GM12873 (cell line): ENCODE results near the gene PDE1C.

Experiments
- TF ChIP-seq, protein P1 (sequence below): IDR thresholded peaks from 2 replicates; pipeline ENCODE4 v1.5.1; 2012; ENCODE audit warnings: low read depth, mild to moderate bottlenecking, moderate library complexity, low read length, control low read depth; ENCODE audit not compliant: insufficient read depth; ENCODE audit errors: missing control alignments

The PDE1C gene

DNA sequence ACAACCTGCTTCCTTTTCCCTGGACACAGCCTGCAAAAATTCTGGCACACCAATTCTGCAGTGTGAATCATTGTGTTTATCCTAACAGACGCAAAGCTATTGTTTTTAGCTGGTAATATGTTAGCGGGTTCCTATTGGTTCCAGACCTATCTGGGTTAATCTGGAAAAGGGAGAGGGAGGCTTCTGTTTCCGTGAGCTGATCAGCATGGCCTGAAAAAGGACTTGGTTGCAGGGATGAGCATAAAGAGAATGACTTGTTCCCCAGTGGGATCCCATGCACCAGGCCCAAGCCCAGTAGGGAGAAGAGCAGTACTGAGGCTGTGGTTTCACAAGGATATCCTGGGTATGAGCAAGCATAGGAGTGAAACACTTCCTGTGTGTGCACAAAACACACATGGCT is 78.4 kb downstream of the PDE1C start:
- TF ChIP-seq, protein P1, sequence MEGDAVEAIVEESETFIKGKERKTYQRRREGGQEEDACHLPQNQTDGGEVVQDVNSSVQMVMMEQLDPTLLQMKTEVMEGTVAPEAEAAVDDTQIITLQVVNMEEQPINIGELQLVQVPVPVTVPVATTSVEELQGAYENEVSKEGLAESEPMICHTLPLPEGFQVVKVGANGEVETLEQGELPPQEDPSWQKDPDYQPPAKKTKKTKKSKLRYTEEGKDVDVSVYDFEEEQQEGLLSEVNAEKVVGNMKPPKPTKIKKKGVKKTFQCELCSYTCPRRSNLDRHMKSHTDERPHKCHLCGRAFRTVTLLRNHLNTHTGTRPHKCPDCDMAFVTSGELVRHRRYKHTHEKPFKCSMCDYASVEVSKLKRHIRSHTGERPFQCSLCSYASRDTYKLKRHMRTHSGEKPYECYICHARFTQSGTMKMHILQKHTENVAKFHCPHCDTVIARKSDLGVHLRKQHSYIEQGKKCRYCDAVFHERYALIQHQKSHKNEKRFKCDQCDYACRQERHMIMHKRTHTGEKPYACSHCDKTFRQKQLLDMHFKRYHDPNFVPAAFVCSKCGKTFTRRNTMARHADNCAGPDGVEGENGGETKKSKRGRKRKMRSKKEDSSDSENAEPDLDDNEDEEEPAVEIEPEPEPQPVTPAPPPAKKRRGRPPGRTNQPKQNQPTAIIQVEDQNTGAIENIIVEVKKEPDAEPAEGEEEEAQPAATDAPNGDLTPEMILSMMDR = no peak

DNA sequence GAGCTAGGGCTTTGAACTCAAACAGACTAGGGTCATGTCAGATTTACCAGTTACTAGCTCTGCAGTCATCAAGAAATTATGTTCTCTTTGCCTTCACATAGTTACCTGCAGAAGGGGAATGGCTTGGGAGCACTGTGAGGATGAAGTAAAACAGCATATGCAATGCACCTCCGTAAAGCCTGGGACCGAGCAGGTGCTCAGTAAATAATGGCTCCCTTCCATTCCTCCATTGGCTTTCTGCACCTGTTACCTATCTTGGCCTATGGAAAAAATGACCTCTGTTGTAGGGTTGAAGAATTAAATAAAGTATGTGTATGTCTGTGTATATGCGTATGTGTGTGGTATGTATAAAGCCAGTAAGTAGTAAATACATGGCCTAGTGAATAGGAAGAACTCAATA is 78.8 kb downstream of the PDE1C start:
- TF ChIP-seq, protein P1 = no peak

DNA sequence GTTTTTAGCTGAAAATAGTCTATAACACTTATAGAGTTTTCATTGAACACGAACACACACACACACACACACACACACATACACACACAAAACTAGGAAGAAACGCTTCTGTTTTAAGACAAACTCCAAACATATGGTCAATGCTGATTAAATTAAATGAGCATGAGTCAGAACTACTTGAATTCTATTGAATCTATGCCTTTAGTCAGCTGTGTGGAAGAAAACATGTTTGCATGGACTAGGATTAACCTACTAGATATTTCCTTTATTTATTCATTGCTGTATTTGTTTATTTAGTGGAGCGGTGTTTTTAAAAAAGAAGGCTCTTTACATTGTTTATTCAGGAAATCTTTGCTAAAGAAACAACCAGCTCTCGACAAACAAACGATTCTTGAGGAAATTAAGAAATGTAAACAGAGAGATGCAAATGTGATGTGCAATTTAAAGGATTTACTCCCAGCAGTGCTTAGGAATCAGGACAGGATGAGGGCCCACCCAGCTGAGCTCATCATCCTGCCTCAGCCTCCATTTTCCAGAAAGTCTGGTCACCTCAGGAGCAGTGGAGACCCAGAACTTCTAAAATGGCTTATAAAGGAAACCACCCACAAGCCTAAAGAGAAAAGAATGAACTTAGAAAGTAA is 83.2 kb downstream of the PDE1C start:
- TF ChIP-seq, protein P1 = no peak

DNA sequence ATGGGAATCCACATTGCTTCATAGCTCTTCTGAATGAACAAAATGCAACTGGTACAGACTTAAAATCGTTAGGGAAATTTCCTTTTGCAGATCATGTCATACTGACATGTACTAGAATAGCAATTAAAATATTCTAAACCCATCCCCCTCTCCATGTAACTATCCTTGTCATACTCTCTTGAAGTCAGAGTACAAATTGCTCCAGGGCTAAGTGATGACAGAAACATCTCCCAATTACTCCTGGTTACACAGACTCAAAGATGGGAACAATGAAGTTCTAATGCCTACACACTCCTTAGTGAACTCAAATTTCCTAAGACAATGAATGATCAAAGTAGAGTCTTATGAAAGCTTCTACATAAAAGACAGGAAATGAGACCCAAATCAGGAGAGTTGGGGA is 87.2 kb downstream of the PDE1C start:
- TF ChIP-seq, protein P1 = no peak

DNA sequence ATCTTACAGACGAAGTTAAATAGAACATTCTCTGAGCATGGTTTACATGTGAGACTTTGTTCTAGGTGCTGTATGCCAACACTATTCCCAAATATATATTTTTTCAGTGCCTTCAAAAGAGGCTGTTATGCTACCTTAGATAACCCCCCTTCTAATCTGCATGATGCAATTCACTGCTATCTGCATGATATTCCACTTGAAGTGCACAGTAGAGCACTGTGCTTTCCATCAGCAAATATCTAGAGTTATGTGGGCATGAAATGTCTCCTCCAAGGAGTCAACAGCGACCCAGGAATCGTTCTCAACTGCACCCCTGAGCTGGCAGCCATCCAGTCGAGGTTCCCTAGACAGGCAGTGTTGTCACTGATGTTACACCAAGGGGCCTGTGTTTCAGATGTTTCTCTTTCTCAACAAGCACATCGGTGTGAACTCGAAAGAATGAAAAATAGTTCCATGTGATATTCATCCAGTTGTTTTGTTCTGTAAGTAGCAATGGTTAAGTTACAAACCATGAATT is 88.3 kb downstream of the PDE1C start:
- TF ChIP-seq, protein P1 = no peak

DNA sequence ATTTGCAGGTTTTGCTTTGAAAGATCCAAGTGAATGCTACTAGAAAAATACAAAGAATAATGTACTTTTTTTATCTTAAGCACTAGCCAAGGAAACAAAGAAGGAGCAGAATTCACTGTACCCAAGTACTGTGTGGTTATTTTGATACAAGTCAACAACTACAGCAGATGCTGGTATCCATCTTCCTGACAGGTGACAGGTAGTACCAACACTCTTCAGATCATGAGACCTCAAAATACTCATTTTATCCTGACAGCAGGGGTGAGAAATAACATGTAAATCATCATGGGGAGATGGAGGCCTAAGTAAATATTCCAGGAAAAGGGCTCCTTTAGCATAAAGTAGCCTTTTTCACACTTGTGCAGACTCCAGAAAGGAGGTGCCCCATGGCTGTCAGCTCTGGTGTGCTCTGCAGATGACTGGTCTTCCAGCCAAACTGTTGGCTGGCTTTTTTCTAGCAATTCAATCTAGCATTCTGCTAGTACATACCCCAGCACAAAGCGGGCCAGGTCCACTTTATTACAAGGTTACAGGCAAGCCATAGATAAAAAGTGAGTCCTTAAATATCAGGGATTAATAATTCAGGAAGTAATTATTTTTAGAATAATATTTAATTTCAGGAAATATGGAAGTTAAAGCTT is 90.4 kb downstream of the PDE1C start:
- TF ChIP-seq, protein P1 = no peak

DNA sequence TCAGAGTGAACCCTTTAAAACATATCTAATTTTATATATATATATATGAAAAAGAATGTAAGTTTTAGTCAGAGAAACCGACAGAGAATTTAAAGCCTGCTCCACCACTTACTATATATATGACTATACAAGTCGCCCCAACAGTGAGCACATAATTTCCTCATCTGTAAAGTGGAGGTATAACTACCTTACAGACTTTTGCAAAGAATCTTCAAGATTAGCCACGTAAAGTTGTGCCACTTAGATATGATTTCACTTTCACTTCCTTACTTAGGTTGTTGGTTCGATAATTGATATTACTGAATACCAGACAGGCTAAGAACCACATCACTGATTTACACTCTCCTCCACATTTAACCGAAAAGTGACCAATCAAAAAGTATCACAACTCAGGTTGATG is 94.7 kb downstream of the PDE1C start:
- TF ChIP-seq, protein P1 = no peak
